GM12891 (cell line): ENCODE measurements around the gene VMAC.

Source experiments
- PAX5 ChIP-seq: IDR thresholded peaks from 2 replicates; pipeline ENCODE4 v1.6.1; 2011; ENCODE audit warnings: low read length, moderate library complexity, mild to moderate bottlenecking; ENCODE audit not compliant: insufficient read depth, severe bottlenecking
- POLR2A ChIP-seq: IDR thresholded peaks from 2 replicates; pipeline ENCODE4 v1.6.1; 2011; ENCODE audit warnings: low read depth, low read length, control low read depth
- POLR2AphosphoS5 ChIP-seq: IDR thresholded peaks from 2 replicates; pipeline ENCODE4 v1.6.1; 2011; ENCODE audit warnings: low read depth, low read length, control low read depth
- POU2F2 ChIP-seq: IDR thresholded peaks from 2 replicates; pipeline ENCODE4 v1.6.1; 2011; ENCODE audit warnings: low read depth, mild to moderate bottlenecking, control low read depth, low read length, moderate library complexity
- TAF1 ChIP-seq: IDR thresholded peaks from 2 replicates; pipeline ENCODE4 v1.6.1; 2011; ENCODE audit warnings: low read depth, low read length, control low read depth

GRCh38 chr19:5931251-5931650 lies 26.6 kb downstream of the VMAC start:
- TF ChIP-seq POU2F2: no peak
- TF ChIP-seq POLR2A: no peak
- no peak for TF ChIP-seq POLR2AphosphoS5
- no peak for TF ChIP-seq TAF1
- TF ChIP-seq PAX5: no peak
